Suppressor macrophage treated with lipopolysaccharide for 4 hours (primary cell): ENCODE data around the gene VAMP5.
"Not testable (repeated sequence)": the region's sequence is repeated elsewhere in the genome, so short reads cannot be mapped to it uniquely, and the experiment has no call there.

Experiments used
- DNase-seq: peaks from one replicate; pipeline ENCODE4 v3.0.0-alpha.2; 2020

Gene VAMP5

DNA sequence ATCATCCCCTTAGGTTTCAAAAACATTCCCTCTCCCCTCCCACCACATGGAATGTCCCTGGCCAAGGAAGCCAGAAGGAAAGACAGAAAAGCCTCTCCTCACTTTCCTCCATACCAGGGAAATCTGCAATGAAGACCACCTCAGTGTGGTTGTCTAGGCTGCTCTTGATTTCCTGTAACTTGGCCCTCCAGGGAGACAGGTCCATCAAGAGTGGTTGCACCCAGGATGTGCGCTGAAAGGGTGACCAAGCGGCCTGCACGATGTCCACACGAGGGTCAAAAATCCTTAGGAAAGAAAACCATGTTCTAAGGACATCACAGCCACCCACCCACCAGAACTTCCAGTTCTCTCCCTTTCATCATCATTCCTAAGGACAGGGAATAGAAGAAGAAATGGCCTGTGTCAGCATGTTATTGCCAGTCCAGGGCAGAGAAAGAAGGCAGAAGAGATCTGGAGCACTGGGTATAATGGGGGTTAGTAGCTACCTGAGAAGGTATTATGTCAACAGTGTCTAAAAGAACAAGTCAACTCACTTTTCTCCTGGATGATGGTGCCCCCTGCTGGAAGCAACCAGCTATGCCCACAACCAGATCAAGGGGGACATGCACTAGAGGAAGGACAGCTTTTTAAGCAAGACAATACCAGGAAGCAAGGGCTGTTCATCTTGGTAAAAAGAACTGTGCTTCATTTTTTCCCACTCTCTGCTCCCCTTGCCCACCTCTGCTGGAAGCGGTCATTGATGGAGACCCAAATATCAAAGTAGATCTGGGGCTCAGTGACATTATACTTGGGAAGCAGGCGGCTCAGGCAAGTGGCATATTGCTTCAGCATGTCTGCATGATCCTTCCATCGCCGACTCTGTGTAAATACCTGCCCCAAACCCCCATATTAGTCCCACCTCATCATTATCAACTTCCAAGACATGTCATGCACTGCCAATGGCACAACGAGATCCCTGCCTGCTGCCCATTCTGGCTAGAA is 32.2 kb upstream of the VAMP5 start:
- DNase-seq, result peak; percentile 85

DNA sequence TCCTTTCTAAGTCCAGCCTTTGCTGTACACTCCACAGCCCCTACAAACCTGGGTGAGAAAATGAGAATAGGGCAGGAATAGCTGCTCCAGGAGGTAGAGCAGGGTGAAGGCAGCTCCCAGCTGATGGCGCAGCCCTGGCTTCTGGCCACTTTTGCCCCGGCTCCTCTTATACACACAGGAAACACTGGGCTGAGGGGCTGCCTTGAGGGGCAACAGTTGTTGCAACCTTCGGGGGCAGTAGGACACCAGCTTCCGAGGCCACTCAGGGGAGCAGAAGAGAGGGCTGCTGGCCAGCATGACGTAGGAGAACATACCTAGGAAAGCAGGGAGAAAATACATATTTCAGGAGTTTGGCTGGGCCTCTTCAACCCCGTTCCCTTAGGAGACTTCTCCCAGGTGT is 31.0 kb upstream of the VAMP5 start:
- no peak for DNase-seq

DNA sequence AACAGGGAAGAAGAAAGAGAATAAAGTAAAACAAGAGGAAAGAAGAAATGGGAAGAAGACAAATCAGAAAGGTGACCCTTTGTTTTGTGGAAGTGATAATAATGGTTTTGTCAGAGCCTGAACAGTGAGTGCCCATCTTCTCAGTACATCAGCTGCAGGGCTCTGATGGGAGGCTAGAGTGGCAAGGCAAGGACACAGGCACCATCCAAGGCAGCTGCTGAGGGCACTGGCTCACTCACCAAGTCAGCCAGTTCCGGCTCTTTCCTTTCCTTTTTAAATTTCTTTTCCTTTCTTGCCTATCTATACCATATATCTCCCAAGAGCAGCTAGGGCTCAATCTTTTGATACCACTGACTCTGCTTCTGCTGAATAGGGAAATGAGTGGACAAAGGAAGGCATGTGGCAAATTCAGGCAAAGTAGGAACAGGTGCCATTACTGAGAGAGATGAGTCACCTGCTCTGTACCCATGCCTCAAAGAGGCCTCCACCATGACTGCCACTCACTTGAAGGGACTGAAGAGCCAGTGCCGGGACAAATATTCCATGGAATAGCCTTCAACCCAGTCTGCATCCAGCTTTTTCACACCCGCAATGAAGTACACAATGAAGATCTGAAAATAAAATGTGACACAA is 29.1 kb upstream of the VAMP5 start:
- no peak for DNase-seq

DNA sequence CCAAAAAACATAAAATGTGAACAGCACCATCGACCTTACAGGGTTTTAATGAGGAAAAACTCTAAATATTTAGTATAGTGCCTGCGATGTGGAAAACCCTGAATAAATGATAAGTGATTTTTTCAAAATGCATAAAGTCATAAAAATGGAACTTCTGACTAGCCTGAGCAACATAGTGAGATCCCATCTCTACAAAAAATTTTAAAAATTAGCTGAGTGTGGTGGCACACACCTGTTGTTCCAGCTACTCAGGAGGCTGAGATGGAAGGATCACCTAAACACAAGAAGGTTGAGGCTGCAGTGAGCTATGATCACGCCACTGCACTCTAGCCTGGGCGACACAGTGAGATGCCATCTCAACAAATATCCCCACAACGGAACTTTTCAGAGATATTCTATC is 27.1 kb upstream of the VAMP5 start:
- no peak for DNase-seq

DNA sequence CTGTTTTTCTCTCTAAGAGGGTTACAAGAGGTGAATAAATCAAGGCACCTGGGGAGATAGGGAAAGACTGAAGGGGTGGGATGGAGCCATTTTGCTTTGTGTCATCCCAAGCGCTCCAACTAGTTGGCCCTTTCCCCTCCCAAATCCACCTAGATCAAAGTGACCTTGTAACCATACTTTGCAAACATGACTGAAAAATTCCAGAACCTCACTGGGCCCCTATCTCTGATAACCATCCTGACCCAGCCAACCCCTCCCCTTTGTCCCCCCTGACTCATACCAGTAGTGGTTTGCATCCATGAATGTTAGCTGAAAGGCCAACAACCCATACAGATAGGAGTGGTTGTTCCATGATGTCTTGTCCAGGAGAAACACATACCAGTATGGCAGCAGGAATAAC is 26.1 kb upstream of the VAMP5 start:
- no peak for DNase-seq

DNA sequence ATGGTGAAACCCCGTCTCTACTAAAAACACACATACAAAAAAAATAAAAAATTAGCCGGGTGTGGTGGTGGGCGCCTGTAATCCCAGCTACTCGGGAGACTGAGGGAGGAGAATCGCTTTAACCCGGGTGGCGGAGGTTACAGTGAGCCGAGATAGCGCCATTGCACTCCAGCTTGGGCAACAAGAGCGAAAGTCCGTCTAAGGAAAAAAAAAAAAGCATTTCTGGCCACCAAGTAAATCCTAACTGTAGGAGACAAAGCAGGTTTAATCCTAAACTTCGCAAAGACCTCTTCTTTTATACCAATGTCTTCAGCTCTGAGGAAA is 23.9 kb upstream of the VAMP5 start:
- DNase-seq, result not testable (repeated sequence)

DNA sequence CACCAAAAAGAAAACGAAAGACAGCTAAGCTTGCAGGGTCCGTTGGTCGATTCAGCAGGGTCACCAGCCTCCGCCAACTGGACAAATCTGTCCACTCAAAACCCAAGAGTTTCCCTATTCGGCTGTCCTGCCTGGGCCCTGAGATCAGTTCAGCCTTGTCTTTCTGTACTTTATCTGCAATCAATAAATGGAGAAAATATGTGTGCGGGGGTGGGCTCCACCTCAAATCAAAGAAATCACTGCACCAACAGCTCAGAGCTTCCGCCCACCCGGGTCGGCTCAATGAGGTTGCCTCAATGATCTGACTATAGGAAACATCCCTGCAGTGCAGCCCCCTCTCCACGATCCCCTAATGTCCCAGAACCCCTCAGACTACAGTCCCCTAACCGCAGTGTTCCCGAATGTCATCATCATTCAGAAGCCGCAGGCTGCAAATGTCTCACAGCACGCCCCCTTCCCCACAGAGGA is 23.4 kb upstream of the VAMP5 start:
- DNase-seq, result no peak

DNA sequence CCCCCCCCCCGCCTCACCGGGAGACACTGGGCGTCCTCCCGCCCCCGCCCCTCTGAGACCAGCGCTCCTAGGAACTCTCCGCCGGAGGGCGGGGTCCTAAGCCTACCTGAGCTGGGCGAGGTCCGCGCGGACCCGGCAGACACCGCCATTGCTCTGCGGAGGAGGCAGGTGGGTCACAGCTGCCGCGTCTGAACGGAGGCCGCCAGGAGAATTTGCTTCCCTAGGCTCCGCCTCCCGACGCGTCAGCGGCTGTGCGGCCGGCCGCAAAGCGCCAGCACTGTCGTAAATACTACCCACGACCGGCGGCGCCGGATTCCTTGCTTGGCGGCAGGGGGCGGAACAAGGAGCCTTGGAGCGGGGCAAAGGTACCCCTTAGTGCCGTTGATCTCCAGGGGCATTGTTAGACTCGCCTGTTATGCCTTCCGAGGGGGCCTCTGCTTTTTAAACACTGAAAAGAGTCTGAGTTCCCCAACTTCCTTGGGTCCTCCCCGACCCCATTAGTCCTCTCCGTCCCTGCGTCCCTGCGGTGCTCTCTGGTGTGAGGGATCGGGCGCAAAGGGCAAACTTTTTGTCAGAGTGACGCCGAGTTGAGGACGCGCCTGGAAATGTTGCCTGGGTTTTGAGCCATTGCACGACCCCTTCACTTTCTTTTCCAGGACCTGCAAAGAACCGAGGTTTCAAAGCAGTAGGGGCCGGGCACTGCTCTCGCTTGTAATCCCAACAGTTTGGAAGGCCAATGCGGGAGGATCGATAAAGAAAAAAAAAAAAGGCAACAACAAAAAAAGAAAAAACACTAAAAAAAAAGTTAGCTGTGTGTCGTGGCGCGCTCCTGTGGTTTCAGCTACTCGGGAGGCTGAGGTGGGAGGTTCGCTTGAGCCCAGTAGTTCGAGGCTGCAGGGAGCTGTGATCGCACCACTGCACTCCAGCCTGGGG is 22.7 kb upstream of the VAMP5 start, which contains the start of gene GGCX:
Gene GGCX, minus strand, starts transcription at position 214 of the 933 bp plus-strand sequence. Its CDS starts 65 bp downstream, at position 149.
- DNase-seq, result peak; percentile 96

DNA sequence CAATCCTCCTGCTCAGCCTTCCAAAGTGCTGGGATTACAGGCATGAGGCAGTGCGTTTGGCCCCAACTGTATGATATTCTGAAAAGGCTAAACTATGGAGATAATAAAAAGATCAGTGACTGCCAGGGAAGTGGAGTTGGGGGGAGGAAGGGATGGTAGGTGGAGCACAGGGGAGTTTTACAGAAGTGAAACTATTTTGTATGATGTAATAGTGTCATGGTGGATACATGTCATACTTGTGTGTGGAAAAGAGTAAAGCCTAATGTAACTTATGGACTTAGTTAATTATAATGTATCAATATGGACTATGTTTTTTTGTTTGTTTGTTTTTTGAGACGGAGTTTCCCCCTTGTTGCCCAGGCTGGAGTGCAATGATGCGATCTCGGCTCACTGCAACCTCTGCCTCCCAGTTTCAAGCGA is 20.1 kb upstream of the VAMP5 start:
- DNase-seq, result peak; percentile 83

DNA sequence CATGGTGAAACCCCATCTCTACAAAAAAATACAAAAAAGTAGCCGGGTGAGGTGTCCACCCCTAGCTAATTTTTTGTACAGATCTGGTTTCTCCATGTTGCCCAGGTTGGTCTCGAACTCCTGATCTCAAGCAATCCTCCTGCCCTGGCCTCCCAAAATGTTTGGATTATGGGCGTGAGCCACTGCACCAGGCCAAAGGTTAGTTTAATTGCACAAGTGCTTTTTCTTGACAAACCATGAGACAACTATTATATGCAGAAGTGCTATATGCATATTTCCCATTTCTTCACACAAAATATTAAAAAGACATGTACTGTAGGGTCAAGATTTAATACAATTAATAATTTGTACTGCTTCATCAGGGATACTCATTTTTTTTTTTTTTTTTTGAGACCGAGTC is 18.0 kb upstream of the VAMP5 start:
- no peak for DNase-seq

DNA sequence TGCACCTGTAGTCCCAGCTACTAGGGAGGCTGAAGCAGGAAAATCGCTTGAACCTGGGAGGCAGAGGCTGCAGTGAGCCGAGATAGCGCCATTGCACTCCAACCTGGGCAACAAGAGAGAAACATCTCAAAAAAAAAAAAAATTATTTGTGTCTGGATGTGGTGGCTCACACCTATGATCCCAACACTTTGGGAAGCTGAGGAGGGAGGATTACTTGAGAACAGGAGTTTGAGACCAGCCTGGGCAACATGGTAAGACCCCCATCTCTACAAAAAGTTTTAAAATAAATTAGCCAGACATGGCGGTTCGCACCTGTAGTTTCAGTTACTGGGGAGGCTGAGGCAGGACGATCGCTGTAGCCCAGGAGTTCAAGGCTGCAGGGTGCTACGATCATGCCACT is 8.5 kb upstream of the VAMP5 start:
- DNase-seq, result no peak

DNA sequence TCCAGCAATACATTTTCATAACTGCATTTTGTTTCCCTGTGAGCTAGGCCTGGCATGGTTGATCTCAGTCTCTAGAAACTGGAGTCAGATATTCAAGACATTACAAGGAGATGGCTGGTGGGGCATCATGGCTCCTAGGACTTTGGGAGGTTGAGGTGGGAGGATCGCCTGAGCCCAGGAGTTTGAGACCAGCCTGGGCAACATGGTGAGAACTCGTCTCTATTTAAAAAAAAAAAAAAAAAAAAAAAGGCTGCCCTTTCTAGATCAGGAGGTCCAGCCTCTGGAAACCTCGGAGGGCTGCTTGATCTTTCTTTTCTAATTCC is 7.2 kb upstream of the VAMP5 start:
- DNase-seq, result no peak

DNA sequence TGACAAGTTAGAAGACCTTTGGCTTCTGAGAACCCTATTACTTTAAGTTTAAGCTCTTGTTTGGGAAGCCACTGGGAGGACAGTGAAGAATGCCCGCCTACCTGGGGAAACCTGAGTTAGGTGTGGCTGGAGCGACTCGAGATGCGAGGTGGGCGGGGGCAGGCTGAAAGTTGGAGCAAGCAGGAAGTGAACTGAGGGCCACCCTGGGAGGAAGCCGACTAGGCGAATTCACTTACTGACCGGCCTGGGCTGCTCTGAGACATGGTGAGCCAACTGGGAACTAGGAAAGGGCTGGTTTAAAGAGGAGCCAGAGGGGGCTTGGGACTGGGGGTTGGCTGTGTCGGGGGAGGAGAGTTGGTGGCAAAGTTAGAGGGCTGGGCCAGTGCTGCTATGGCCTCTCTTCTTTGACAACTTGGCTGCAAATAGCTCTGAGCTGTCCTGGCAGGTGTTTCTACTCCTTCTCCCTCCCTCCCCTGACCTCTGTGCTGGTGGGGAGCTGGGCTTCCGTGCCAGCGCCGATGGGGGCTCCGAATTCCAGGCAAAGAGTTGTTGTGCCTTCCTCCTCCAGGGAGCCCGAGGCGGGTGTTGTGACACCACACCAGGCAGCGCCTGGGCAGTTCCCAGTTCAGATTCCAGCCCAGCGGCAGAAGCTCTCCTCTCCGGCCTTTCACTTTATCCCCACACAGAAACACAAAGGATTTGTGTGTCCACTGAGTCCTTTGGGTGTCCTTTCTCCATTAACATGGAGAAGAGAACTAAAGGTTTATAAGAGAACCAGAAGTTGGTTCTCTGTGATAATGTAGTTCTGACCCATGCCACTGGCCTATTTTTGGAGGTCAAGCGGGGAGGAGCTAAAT is 6.6 kb upstream of the VAMP5 start, which contains the start of gene VAMP8:
Gene VAMP8, plus strand, starts transcription at position 201 of the 857 bp plus-strand sequence. Its CDS starts 61 bp downstream, at position 262.
- DNase-seq, result peak; percentile 60

DNA sequence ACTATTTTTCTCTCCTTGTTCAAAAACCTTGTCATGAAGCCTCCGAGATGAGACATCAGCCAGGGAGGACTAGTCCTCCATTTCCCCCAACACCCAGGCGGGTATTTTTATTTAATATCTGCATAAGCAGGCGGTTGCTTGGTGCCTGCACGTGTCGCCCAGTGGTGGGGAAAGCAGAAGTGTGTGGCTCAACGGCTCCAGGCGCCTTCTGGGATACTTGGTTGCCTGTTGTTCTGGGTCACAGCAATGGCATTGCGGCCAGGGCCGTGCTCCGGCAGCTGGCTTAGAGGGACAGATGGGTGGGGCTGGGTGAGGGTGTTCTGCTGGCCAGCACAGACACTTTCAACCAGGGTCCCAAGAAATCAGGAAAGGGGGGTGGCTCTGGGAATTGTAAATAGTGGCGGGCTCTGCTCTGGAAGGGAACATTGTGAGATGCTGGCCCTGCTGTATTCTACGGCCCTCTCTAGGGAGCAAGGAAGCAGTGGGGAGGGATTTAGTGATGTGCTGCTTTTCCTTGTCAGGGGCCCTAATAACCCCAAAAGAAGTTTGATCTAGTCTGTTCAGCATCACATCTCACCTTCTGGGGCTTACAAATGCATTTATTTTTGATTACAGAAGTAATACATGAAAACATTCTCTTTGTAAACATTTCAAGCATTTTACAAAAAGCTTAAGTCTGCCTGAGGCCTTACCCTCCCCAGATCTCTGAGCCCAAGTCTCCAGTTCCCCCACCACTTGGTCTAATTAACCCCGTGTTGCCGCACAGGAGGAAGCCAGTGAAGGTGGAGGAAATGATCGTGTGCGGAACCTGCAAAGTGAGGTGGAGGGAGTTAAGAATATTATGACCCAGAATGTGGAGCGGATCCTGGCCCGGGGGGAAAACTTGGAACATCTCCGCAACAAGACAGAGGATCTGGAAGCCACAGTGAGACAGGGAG is 5.7 kb upstream of the VAMP5 start:
- DNase-seq, result peak; percentile 82

DNA sequence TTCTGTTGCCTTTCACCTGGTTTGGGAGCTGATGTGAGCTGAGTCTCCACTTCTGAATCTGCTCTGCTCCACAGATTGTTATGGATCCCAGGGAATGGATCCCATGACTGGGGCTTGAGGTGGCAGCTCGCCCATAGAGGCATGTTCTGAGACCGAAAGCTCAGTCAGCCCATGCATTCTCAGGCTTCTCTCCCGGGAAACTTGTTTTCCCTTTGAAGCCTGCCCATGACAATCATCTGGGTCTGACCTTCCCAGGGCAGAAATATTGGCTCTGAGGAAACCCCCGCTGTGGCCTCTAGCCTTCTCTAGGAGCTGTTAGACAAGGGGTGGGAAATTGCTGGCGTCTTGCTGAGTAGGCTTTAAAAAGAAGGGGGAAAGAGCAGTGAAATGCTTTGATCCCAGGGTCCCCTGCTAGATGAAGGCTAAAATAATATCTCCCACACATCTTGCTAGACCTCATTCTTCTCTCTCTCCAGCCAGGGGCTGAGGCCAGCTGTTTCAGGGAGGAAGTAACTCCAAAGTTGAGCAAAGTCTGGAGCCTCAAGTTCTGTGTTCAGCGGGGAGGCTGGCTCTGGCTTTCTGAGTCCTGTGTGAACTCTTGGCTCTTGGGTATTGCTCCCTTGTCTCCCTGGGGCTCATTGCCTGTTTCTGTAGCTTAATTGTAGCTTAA is 4.8 kb upstream of the VAMP5 start:
- DNase-seq, result peak; percentile 82

DNA sequence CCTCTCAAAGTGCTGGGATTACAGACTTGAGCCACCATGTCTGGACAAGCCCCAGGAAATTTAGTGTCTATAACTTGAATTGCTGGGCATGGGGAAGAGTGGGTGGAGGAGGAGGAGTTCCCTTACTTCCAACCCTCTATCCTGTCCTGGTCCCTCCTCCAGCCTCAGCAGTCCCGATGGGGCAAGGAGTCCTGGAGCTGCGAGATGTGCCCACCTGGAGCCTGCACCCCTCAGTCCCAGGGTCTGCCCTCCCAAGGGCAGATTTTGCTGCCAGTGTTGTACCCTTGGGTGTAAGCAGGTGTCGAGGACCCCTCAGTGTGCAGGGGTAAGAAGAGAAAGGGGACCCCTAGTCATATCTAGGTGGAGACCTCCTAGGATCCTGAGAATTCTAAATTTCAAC is 4.0 kb upstream of the VAMP5 start:
- DNase-seq, result no peak

DNA sequence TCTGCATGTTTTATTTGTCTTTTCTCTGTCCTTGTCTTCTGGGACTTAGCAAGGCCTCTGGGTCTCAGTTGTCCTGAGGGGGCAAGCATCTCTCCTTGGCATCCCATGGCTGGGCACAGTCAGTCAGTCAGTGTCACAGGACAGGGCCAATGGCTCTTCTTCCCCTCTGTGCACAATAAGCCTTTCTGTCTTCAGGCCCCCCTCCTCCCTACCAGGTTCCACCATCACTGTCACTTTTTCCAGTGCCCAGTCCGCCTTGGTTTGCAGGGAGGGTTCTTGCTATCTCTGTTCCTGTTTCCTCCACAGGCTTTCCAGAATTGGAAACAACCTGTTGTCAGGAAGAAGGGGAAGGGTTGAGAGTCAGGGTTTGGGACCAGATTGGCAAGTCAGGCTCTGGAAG is 1.7 kb upstream of the VAMP5 start:
- DNase-seq, result no peak

DNA sequence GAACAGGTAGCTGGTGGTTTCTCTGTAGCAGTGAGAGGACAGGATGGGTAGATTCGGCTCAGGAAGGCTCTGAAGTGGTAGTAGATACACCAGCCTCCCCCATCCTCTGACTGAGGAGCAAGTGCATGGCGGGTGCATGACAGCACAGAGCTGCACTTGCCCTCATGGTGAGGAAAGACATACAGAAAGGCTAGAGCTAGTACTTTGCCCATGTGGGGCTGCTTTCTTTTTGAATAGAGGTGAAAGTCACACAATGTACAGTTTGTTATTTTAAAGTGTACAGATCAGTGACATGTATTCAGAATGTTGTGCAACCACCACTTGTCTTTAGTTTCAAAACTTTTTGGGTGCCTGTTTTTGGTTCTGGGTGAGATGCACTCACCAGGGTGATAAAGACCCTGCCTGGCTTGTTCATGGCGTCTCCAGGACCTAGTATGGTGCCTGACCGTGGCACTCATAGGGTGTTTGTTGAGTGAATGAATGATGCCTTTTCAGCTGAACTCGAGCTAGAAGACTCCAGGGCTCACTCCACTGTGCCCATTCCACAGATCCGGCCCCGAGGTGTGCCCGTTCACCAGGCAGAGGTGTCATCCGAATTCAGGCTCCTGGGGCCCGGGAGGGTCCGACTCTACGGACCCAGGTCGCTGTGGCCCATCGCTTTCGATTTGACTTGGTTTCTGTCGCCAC is 421 bp upstream of the VAMP5 start:
- peak; percentile 62 for DNase-seq
